ENCODE data around the gene SLC41A2. TPM values are rescaled to one million over a fixed set of nuclear protein-coding genes. Genes with fewer than 3 reads are reported as not detected.

The SLC41A2 gene
- total and polyA plus RNA-seq, 10 of the 15 experiments (the other 5 are each of a cell fraction or from before 2014, with no cell fraction given): 3.5 to 19.0 (median 11.3) TPM

DNA sequence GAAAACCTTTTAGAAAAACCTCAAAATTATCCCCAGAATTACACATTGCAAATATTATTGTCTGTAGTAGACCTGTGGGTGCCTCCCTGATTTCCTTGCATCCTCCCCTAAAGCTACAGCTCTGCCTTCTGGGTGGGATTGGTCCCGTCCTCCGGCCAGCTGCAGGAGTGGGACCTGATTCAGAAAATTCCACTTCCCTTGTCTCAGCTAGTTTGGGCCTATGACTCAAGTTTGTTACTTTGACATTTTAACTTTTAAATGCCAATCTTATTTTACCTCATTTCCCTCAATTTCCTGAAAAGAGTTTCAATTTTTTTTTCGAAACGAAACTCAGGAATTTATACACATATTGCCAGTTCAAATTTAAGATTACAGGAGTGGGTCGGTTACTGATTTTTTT is 13.2 kb upstream of the SLC41A2 start (continued):
- no peak for TF ChIP-seq ZSCAN29 (IDR thresholded peaks at IDR 0.05)

DNA sequence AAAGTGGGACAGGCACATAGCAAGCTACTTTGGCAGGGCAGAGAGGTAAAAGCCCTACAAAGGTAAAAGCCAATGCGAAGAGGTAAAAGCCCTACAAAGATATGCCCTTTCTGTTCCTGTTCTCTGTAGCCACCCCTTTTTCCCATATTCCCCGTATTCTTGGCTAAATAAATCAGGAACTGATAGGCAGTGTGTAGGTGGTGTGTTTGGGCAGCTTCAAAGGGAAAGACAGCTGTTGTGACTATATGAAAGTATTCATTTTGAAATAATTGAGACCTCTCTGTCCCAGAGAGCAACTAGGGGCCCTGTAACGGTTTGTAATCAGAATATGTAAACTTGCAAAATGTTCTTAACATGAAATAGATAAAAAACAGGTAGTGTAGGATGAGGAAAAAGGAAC is 11.3 kb upstream of the SLC41A2 start:
- H3K9me3 ChIP-seq (replicated peaks; ENCODE audit: control insufficient read depth, insufficient read depth, low read length): peaks cover 6% of the 10 kb centered on the region; the same call in 2 of the 3 replicates
- no peaks in the 10 kb centered on the region for H4K20me1 ChIP-seq (ENCODE audit: control insufficient read depth, insufficient read depth)
- peaks cover 28% of the 10 kb centered on the region for H3K4me1 ChIP-seq (ENCODE audit: control insufficient read depth, insufficient read depth, low read length)
- in situ Hi-C loops (cut with MboI) (no loop called here), intact Hi-C loops (cut with micrococcal nuclease; ENCODE audit: unreplicated experiment) (no loop called here)
- SMC1A ChIA-PET (ENCODE audit: uncharacterized antibody, unreplicated experiment): interaction anchor here (1.3 to 2.9 kb wide), 2 partner anchors 11 to 15 kb away, joined by 5 to 12 read pairs; partner anchors contain the start of gene SLC41A2
- 30% methylated on average over 3 of the region's 3 CpGs for WGBS (ENCODE audit: insufficient coverage, insufficient replicate concordance, low lambda C conversion rate, missing lambda C conversion rate)
- DNase-seq (ENCODE audit: low read depth, low spot score) (no peak), FAIRE-seq (no peak), ATAC-seq (peak; percentile 27)
- H3K4me3 ChIP-seq: no peak overlapping the region
- no peaks in the 10 kb centered on the region for H3K79me2 ChIP-seq (ENCODE audit: control insufficient read depth, insufficient read depth, low read length)
- POLR2A ChIA-PET: interaction anchor here (0.6 kb wide), 1 partner anchor 36 kb away, joined by 5 read pairs; no protein-coding TSS in a partner anchor
- H3K4me2 ChIP-seq (ENCODE audit: control insufficient read depth, insufficient read depth): no peak overlapping the region; the same call in 1 of the 2 replicates
- no peaks in the 10 kb centered on the region for H3K27me3 ChIP-seq (replicated peaks in 1 of 2; ENCODE audit: control insufficient read depth in 2 of 2, insufficient read depth in 2 of 2, low read length in 1 of 2)
- no peak overlapping the region for H2AFZ ChIP-seq (ENCODE audit: control insufficient read depth, low read depth, low read length)
- no peak overlapping the region for H3K9ac ChIP-seq (ENCODE audit: control insufficient read depth, insufficient read depth, low read length)
- H3K36me3 ChIP-seq (ENCODE audit: control insufficient read depth in 2 of 2, insufficient read depth in 2 of 2, low read length in 1 of 2): no peaks in the 10 kb centered on the region
- RAD21 ChIA-PET (ENCODE audit: unreplicated experiment): no interaction called here
- CTCF ChIA-PET: interaction anchor here (1.1 kb wide), 1 partner anchor 10 kb away, joined by 4 read pairs; no protein-coding TSS in a partner anchor
- no peak overlapping the region for H3K27ac ChIP-seq (ENCODE audit: control insufficient read depth, insufficient read depth)
- BruUV-seq (replicated peaks): no TSS peak
- no peak for TF ChIP-seq SMAD1 (IDR thresholded peaks at IDR 0.05; ENCODE audit: low read depth, partially characterized antibody)
- TF ChIP-seq RUNX3 (IDR thresholded peaks at IDR 0.05; ENCODE audit: low read length): 0 out of 2 replicates have a peak, but pooled peaks have one; percentile 25
- TF ChIP-seq IKZF1 (conservative IDR thresholded peaks at IDR 0.05): 0 out of 2 replicates have a peak, but pooled peaks have one; percentile 32
- TF ChIP-seq TBL1XR1 (IDR thresholded peaks at IDR 0.05; ENCODE audit: low read depth, low read length): no peak
- TF ChIP-seq SPI1 (IDR thresholded peaks at IDR 0.05; ENCODE audit: borderline replicate concordance, insufficient read depth, low read depth, low read length): peak; percentile 23; the same call in 1 of the 2 replicates
- 0 out of 2 replicates have a peak, but pooled peaks have one; percentile 15 for TF ChIP-seq FOXM1 (IDR thresholded peaks at IDR 0.05; ENCODE audit: low read depth, low read length)
- peak; percentile 45; the same call in 1 of the 2 replicates for TF ChIP-seq EED (IDR thresholded peaks at IDR 0.05; ENCODE audit: low read depth)
- peak; percentile 46 to 47; a peak in 2 of 4 replicates for TF ChIP-seq IKZF2 (IDR thresholded peaks at IDR 0.05)
- no peak for TF ChIP-seq TCF12 (IDR thresholded peaks at IDR 0.05; ENCODE audit: low read depth, low read length)

Measured in GM12878 (cell line).